ENCODE measurements around the gene NEURL3. TPM values are rescaled to one million over a fixed set of nuclear protein-coding genes. Genes with fewer than 3 reads are reported as not detected.

The NEURL3 gene
- total RNA-seq, 1 experiment from 2014 or later = not detected

GRCh38 chr2:96495982-96496629 lies 9.1 kb downstream of the NEURL3 start:
- peaks cover 8% of the 10 kb centered on the region for H3K9me3 Mint-ChIP-seq (ENCODE audit: unreplicated experiment)
- intact Hi-C loops (cut with micrococcal nuclease) = no loop called here
- H3K4me3 Mint-ChIP-seq (ENCODE audit: unreplicated experiment) = no peak overlapping the region
- BruUV-seq (replicated peaks) = no TSS peak
- TF ChIP-seq CTCF (IDR thresholded peaks at IDR 0.05; ENCODE audit: unreplicated experiment) = no peak
- POLR2A ChIA-PET = interaction anchor here (0.6 kb wide), 1 partner anchor 228 kb away, joined by 4 read pairs; no protein-coding TSS in a partner anchor
- peaks cover 5% of the 10 kb centered on the region for H3K4me1 Mint-ChIP-seq (ENCODE audit: insufficient read depth, unreplicated experiment)
- no peaks in the 10 kb centered on the region for H3K36me3 Mint-ChIP-seq (ENCODE audit: insufficient read depth, unreplicated experiment)
- H3K27ac Mint-ChIP-seq (ENCODE audit: low read depth, unreplicated experiment) = no peak overlapping the region
- DNase-seq (ENCODE audit: unreplicated experiment) = no peak
- peaks cover 13% of the 10 kb centered on the region for H3K27me3 Mint-ChIP-seq (ENCODE audit: insufficient read depth, unreplicated experiment)
- CTCF ChIA-PET = interaction anchor here (0.7 to 4.9 kb wide), 4 partner anchors 13 to 103 kb away, joined by 3 to 25 read pairs (median 7); no protein-coding TSS in a partner anchor

DNA sequence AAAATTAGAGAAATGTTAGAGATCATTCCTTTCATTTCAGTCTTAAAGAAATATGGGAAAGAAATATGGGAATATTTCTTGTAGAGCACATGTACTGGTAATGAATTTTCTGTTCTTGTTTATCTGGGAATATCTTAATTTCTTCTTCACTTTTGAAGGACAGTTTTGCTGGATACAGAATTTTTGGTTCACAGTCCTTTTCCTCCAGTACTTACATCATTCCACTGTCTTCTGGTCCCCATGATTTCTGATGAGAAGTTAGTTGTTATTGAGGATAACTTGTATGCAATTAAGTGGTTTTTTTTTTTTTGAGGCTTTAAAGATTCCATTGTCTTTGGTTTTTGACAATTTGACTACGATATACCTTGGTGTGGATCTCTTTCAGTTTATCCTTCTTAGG lies 11.0 kb downstream of the NEURL3 start:
- DNase-seq (ENCODE audit: unreplicated experiment) = no peak
- Mint-ChIP-seq H3K4me3 (ENCODE audit: unreplicated experiment) (no peak overlapping the region), H3K9me3 (ENCODE audit: unreplicated experiment) (peaks cover 8% of the 10 kb centered on the region), H3K4me1 (ENCODE audit: insufficient read depth, unreplicated experiment) (peaks cover 5% of the 10 kb centered on the region), H3K27ac (ENCODE audit: low read depth, unreplicated experiment) (no peak overlapping the region), H3K27me3 (ENCODE audit: insufficient read depth, unreplicated experiment) (peaks cover 13% of the 10 kb centered on the region), H3K36me3 (ENCODE audit: insufficient read depth, unreplicated experiment) (no peaks in the 10 kb centered on the region)
- BruUV-seq (replicated peaks) = no TSS peak
- intact Hi-C loops (cut with micrococcal nuclease) = no loop called here
- ChIA-PET CTCF (interaction anchor here (4.9 kb wide), 1 partner anchor 15 kb away, joined by 25 read pairs; no protein-coding TSS in a partner anchor), POLR2A (no interaction called here)
- TF ChIP-seq CTCF (IDR thresholded peaks at IDR 0.05; ENCODE audit: unreplicated experiment) = no peak

DNA sequence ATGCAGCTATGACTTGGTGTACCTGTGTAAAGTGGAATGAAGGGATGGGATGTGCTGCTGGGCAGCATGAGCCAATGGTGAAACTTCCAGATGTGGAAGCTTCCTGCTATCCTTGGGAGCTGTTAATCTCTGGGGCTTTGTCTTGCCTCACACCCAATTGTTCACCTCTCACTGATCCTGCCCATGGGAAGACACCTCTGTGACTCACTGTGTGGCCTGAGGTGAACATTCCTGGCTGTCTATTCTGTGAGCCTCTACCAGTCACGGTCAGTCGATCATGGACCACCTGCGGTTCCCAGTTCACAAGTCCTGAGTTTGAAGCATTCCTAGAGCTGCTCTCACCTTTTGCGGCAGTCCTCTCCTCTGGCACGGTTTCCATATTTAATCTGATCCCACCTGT lies 12.1 kb downstream of the NEURL3 start:
- Mint-ChIP-seq H3K36me3 (ENCODE audit: insufficient read depth, unreplicated experiment) (no peaks in the 10 kb centered on the region), H3K4me1 (ENCODE audit: insufficient read depth, unreplicated experiment) (peaks cover 5% of the 10 kb centered on the region), H3K27me3 (ENCODE audit: insufficient read depth, unreplicated experiment) (peaks cover 13% of the 10 kb centered on the region), H3K27ac (ENCODE audit: low read depth, unreplicated experiment) (no peak overlapping the region), H3K4me3 (ENCODE audit: unreplicated experiment) (no peak overlapping the region), H3K9me3 (ENCODE audit: unreplicated experiment) (peaks cover 8% of the 10 kb centered on the region)
- DNase-seq (ENCODE audit: unreplicated experiment) = peak; percentile 86
- POLR2A ChIA-PET = interaction anchor here (1.1 kb wide), 1 partner anchor 13 kb away, joined by 5 read pairs; no protein-coding TSS in a partner anchor
- BruUV-seq (replicated peaks) = no TSS peak
- CTCF ChIA-PET = interaction anchor here (0.7 to 4.9 kb wide), 5 partner anchors 10 to 86 kb away, joined by 3 to 25 read pairs (median 5); no protein-coding TSS in a partner anchor
- intact Hi-C loops (cut with micrococcal nuclease) = no loop called here
- no peak for TF ChIP-seq CTCF (IDR thresholded peaks at IDR 0.05; ENCODE audit: unreplicated experiment)

GRCh38 chr2:96491860-96492497 lies 13.2 kb downstream of the NEURL3 start:
- H3K4me3 Mint-ChIP-seq (ENCODE audit: unreplicated experiment) = no peak overlapping the region
- intact Hi-C loops (cut with micrococcal nuclease) = no loop called here
- no TSS peak for BruUV-seq (replicated peaks)
- no peaks in the 10 kb centered on the region for H3K36me3 Mint-ChIP-seq (ENCODE audit: insufficient read depth, unreplicated experiment)
- H3K4me1 Mint-ChIP-seq (ENCODE audit: insufficient read depth, unreplicated experiment) = peaks cover 5% of the 10 kb centered on the region
- no peak for DNase-seq (ENCODE audit: unreplicated experiment)
- POLR2A ChIA-PET = interaction anchor here (1.1 kb wide), 1 partner anchor 12 kb away, joined by 5 read pairs; no protein-coding TSS in a partner anchor
- TF ChIP-seq CTCF (IDR thresholded peaks at IDR 0.05; ENCODE audit: unreplicated experiment) = no peak
- peaks cover 8% of the 10 kb centered on the region for H3K9me3 Mint-ChIP-seq (ENCODE audit: unreplicated experiment)
- no peak overlapping the region for H3K27ac Mint-ChIP-seq (ENCODE audit: low read depth, unreplicated experiment)
- CTCF ChIA-PET = interaction anchor here (0.5 to 4.9 kb wide), 3 partner anchors 12 to 21 kb away, joined by 4 to 25 read pairs (median 5); no protein-coding TSS in a partner anchor
- peaks cover 13% of the 10 kb centered on the region for H3K27me3 Mint-ChIP-seq (ENCODE audit: insufficient read depth, unreplicated experiment)
